ENCODE data around the gene ASB18. TPM values are rescaled to one million over a fixed set of nuclear protein-coding genes. Genes with fewer than 3 reads are reported as not detected.

The ASB18 gene
- total and polyA plus RNA-seq, 2 experiments from 2014 or later = not detected

GRCh38 chr2:236308855-236309668 lies 44.9 kb upstream of the ASB18 start:
- H3K27ac ChIP-seq = no peak overlapping the region
- no peaks in the 10 kb centered on the region for H3K4me1 ChIP-seq (ENCODE audit: insufficient read depth)
- no peaks in the 10 kb centered on the region for H3K36me3 ChIP-seq (replicated peaks; ENCODE audit: insufficient read depth, low read depth)
- H3K79me2 ChIP-seq = no peaks in the 10 kb centered on the region
- H2AFZ ChIP-seq = no peak overlapping the region
- H4K20me1 ChIP-seq (ENCODE audit: insufficient read depth, poor library complexity, severe bottlenecking) = no peaks in the 10 kb centered on the region
- 70% methylated on average over 19 of the region's 19 CpGs for WGBS (ENCODE audit: low lambda C conversion rate, missing lambda C conversion rate)
- H3K4me3 ChIP-seq = no peak overlapping the region
- H3K9me2 ChIP-seq (replicated peaks; ENCODE audit: insufficient read depth) = no peaks in the 10 kb centered on the region
- no peaks in the 10 kb centered on the region for H3K27me3 ChIP-seq
- H3K4me2 ChIP-seq = no peak overlapping the region
- no peak for TF ChIP-seq EZH2phosphoT487 (IDR thresholded peaks at IDR 0.05; ENCODE audit: low read depth, severe bottlenecking, unreplicated experiment)
- no peak for TF ChIP-seq EZH2 (IDR thresholded peaks at IDR 0.05; ENCODE audit: borderline replicate concordance)
- TF ChIP-seq CTCF (IDR thresholded peaks at IDR 0.05; ENCODE audit: poor library complexity) = no peak
- no peak for DNase-seq (ENCODE audit: low spot score)
- H3K9me3 ChIP-seq (ENCODE audit: low read depth) = no peaks in the 10 kb centered on the region

GRCh38 chr2:236307641-236308040 lies 43.4 kb upstream of the ASB18 start:
- Histone ChIP-seq H3K27me3 (no peaks in the 10 kb centered on the region), H3K79me2 (no peaks in the 10 kb centered on the region), H3K36me3 (replicated peaks; ENCODE audit: insufficient read depth, low read depth) (no peaks in the 10 kb centered on the region), H3K9me2 (replicated peaks; ENCODE audit: insufficient read depth) (no peaks in the 10 kb centered on the region), H3K4me3 (no peak overlapping the region), H3K27ac (no peak overlapping the region), H3K4me1 (ENCODE audit: insufficient read depth) (no peaks in the 10 kb centered on the region), H2AFZ (no peak overlapping the region), H3K4me2 (no peak overlapping the region), H4K20me1 (ENCODE audit: insufficient read depth, poor library complexity, severe bottlenecking) (no peaks in the 10 kb centered on the region), H3K9me3 (ENCODE audit: low read depth) (no peaks in the 10 kb centered on the region)
- no peak for DNase-seq (ENCODE audit: low spot score)
- no peak for TF ChIP-seq CTCF (IDR thresholded peaks at IDR 0.05; ENCODE audit: poor library complexity)
- TF ChIP-seq EZH2phosphoT487 (IDR thresholded peaks at IDR 0.05; ENCODE audit: low read depth, severe bottlenecking, unreplicated experiment) = no peak
- no peak for TF ChIP-seq EZH2 (IDR thresholded peaks at IDR 0.05; ENCODE audit: borderline replicate concordance)
- whole genome bisulfite sequencing (ENCODE audit: low lambda C conversion rate, missing lambda C conversion rate) = 84% methylated on average over 12 of the region's 12 CpGs

- Histone ChIP-seq H3K36me3 (replicated peaks; ENCODE audit: insufficient read depth, low read depth) (no peaks in the 10 kb centered on the region), H3K27me3 (no peaks in the 10 kb centered on the region)
Observed at GRCh38 chr2:236306825-236307540, 42.8 kb upstream of the ASB18 start.

More at GRCh38 chr2:236306825-236307540, 42.8 kb upstream of the ASB18 start:
- Histone ChIP-seq H2AFZ (no peak overlapping the region), H3K4me1 (ENCODE audit: insufficient read depth) (no peaks in the 10 kb centered on the region), H3K4me3 (no peak overlapping the region), H3K79me2 (no peaks in the 10 kb centered on the region), H4K20me1 (ENCODE audit: insufficient read depth, poor library complexity, severe bottlenecking) (no peaks in the 10 kb centered on the region), H3K9me2 (replicated peaks; ENCODE audit: insufficient read depth) (no peaks in the 10 kb centered on the region), H3K4me2 (no peak overlapping the region), H3K27ac (no peak overlapping the region), H3K9me3 (ENCODE audit: low read depth) (no peaks in the 10 kb centered on the region)
- TF ChIP-seq EZH2 (IDR thresholded peaks at IDR 0.05; ENCODE audit: borderline replicate concordance) (no peak), EZH2phosphoT487 (IDR thresholded peaks at IDR 0.05; ENCODE audit: low read depth, severe bottlenecking, unreplicated experiment) (no peak)
- no peak for DNase-seq (ENCODE audit: low spot score)
- WGBS (ENCODE audit: low lambda C conversion rate, missing lambda C conversion rate) = 88% methylated on average over 13 of the region's 13 CpGs
